MM.1S (cell line): ENCODE data around the gene DSCAM.

Experiments used
- EZH2 ChIP-seq: fragments of 300-600 bp; sonication (generic); optimal IDR thresholded peaks from 2 replicates; pipeline ENCODE3; 2017; ENCODE audit warnings: low read depth, mild to moderate bottlenecking, antibody characterized with exemption, low read length, mixed read lengths
- TF ChIP-seq, protein P1 (sequence below): fragments of 300-600 bp; sonication (generic); IDR thresholded peaks from 2 replicates; pipeline ENCODE4 v1.5.1; 2016; ENCODE audit warnings: antibody characterized with exemption, low read length, mixed read lengths

- TF ChIP-seq, protein P1, sequence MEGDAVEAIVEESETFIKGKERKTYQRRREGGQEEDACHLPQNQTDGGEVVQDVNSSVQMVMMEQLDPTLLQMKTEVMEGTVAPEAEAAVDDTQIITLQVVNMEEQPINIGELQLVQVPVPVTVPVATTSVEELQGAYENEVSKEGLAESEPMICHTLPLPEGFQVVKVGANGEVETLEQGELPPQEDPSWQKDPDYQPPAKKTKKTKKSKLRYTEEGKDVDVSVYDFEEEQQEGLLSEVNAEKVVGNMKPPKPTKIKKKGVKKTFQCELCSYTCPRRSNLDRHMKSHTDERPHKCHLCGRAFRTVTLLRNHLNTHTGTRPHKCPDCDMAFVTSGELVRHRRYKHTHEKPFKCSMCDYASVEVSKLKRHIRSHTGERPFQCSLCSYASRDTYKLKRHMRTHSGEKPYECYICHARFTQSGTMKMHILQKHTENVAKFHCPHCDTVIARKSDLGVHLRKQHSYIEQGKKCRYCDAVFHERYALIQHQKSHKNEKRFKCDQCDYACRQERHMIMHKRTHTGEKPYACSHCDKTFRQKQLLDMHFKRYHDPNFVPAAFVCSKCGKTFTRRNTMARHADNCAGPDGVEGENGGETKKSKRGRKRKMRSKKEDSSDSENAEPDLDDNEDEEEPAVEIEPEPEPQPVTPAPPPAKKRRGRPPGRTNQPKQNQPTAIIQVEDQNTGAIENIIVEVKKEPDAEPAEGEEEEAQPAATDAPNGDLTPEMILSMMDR = no peak
- TF ChIP-seq EZH2 = no peak
Observed at GRCh38 chr21:40373761-40374160, 473.2 kb downstream of the DSCAM start.
